WTC11 (cell line): Measurements from ENCODE around the gene MREG.

ENCODE experiments used
- ELF4 ChIP-seq: sonication (generic); formaldehyde crosslinking; IDR thresholded peaks from 2 replicates; pipeline ENCODE4 v1.8.1; 2022; ENCODE audit warnings: low read depth, mild to moderate bottlenecking, moderate library complexity, missing genetic modification reagents
- ESRRA ChIP-seq: sonication (generic); formaldehyde crosslinking; IDR thresholded peaks from 2 replicates; pipeline ENCODE4 v1.8.1; 2022; ENCODE audit warnings: mild to moderate bottlenecking, missing genetic modification reagents, borderline replicate concordance
- FOXK1 ChIP-seq: sonication (generic); formaldehyde crosslinking; IDR thresholded peaks from 2 replicates; pipeline ENCODE4 v1.8.0; 2022; ENCODE audit warnings: mild to moderate bottlenecking, moderate library complexity, missing genetic modification reagents
- FOXP1 ChIP-seq: sonication (generic); formaldehyde crosslinking; IDR thresholded peaks from 2 replicates; pipeline ENCODE4 v1.8.0; 2022; ENCODE audit warnings: missing genetic modification reagents, mild to moderate bottlenecking, moderate library complexity, borderline replicate concordance
- ZNF423 ChIP-seq: fragments of 250-450 bp; sonication (Bioruptor Pico); IDR thresholded peaks from 2 replicates; pipeline ENCODE4 v2.1.2; 2022; ENCODE audit warnings: mild to moderate bottlenecking, moderate library complexity
- TF ChIP-seq, protein P1 (sequence below): fragments of 200-600 bp; IDR thresholded peaks from 2 replicates; pipeline ENCODE4 v1.8.0; 2022; ENCODE audit warnings: antibody characterized with exemption
- TF ChIP-seq, protein P2 (sequence below): sonication (generic); formaldehyde crosslinking; IDR thresholded peaks from 2 replicates; pipeline ENCODE4 v1.8.1; 2023; ENCODE audit warnings: mild to moderate bottlenecking, moderate library complexity, missing genetic modification reagents
- TF ChIP-seq, protein P3 (sequence below): sonication (generic); formaldehyde crosslinking; IDR thresholded peaks from 2 replicates; pipeline ENCODE4 v1.8.0; 2022; ENCODE audit warnings: mild to moderate bottlenecking, missing genetic modification reagents
- TF ChIP-seq, protein P4 (sequence below): sonication (generic); formaldehyde crosslinking; conservative IDR thresholded peaks from 2 replicates; pipeline ENCODE4 v1.8.1; 2022; ENCODE audit warnings: mild to moderate bottlenecking, missing genetic modification reagents

DNA sequence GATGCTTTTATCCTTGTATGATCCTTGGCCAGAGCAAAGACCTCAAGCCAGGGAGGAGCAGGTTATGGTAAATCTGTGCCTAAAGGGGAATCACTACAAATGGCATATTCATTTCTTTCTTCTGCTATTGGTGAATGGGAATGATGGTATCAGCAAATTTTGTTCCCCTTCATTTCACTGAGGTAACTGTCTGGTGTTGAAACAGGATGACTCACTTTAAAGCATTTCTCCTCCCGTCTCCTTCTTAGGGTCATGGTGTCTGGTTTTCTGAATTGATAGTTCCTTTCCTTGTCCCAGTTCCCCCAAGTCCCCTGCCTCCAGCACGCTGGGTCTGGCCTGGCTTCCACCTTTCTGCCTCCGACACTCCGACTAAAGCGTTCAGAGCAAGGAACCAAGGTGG, 109.2 kb downstream of the MREG start:
- TF ChIP-seq FOXP1 (CRISPR knock-in tag) (no peak), ZNF423 (CRISPR knock-in tag) (no peak), FOXK1 (no peak), ELF4 (CRISPR knock-in tag) (no peak), ESRRA (CRISPR knock-in tag) (no peak)
- TF ChIP-seq, protein P1, sequence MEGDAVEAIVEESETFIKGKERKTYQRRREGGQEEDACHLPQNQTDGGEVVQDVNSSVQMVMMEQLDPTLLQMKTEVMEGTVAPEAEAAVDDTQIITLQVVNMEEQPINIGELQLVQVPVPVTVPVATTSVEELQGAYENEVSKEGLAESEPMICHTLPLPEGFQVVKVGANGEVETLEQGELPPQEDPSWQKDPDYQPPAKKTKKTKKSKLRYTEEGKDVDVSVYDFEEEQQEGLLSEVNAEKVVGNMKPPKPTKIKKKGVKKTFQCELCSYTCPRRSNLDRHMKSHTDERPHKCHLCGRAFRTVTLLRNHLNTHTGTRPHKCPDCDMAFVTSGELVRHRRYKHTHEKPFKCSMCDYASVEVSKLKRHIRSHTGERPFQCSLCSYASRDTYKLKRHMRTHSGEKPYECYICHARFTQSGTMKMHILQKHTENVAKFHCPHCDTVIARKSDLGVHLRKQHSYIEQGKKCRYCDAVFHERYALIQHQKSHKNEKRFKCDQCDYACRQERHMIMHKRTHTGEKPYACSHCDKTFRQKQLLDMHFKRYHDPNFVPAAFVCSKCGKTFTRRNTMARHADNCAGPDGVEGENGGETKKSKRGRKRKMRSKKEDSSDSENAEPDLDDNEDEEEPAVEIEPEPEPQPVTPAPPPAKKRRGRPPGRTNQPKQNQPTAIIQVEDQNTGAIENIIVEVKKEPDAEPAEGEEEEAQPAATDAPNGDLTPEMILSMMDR = no peak
- TF ChIP-seq, protein P2, sequence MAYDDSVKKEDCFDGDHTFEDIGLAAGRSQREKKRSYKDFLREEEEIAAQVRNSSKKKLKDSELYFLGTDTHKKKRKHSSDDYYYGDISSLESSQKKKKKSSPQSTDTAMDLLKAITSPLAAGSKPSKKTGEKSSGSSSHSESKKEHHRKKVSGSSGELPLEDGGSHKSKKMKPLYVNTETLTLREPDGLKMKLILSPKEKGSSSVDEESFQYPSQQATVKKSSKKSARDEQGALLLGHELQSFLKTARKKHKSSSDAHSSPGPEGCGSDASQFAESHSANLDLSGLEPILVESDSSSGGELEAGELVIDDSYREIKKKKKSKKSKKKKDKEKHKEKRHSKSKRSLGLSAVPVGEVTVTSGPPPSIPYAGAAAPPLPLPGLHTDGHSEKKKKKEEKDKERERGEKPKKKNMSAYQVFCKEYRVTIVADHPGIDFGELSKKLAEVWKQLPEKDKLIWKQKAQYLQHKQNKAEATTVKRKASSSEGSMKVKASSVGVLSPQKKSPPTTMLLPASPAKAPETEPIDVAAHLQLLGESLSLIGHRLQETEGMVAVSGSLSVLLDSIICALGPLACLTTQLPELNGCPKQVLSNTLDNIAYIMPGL (CRISPR knock-in tag) = no peak
- TF ChIP-seq, protein P3, sequence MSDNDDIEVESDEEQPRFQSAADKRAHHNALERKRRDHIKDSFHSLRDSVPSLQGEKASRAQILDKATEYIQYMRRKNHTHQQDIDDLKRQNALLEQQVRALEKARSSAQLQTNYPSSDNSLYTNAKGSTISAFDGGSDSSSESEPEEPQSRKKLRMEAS (CRISPR knock-in tag) = no peak
- TF ChIP-seq, protein P4, sequence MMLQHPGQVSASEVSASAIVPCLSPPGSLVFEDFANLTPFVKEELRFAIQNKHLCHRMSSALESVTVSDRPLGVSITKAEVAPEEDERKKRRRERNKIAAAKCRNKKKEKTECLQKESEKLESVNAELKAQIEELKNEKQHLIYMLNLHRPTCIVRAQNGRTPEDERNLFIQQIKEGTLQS (CRISPR knock-in tag) = no peak
